HPDE6-E6E7 (cell line): ENCODE data around the gene DNAJA3.

Source experiments
- DNase-seq: peaks from one replicate; pipeline ENCODE4 v3.0.0; 2011; ENCODE audit warnings: missing footprints; ENCODE audit errors: extremely low spot score

Gene DNAJA3

DNA sequence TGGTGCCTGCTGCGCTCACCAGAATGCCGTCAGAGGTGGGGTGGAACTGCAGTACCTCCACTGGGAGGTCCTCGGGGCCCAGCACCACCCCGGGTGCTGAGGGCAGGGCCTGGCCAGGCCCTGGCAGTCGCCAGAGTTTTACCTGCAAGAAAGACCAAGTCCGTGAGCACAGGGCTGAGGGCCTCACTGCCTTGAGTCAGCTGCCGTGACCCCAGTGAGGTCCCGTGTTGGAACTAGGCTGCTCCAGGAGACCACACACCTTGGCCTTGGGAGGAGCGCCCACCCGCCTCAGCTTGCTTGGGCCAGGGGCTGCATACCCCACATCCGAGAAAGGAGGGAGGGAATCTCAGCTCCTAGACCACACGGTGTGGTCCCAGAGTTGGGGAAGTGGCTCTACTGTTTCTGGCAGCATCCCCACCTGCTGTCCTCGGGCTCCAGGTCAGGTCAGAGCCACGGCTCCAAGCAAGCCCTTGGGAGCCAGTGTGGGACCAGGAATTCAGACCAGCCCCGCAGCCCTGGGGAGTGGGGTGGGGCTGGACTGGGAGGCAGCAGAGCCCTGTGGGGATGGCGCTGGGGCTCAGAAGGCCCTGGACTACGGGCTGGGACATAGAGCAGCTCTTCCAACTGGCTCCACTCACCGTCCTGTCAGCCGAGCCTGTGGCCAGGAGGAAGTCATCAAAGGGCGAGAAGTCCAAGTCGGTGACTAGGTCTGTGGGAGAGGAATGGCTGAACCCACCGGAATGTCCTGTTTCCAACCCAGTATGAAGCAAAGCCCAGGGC, 17.9 kb upstream of the DNAJA3 start:
- no peak for DNase-seq

DNA sequence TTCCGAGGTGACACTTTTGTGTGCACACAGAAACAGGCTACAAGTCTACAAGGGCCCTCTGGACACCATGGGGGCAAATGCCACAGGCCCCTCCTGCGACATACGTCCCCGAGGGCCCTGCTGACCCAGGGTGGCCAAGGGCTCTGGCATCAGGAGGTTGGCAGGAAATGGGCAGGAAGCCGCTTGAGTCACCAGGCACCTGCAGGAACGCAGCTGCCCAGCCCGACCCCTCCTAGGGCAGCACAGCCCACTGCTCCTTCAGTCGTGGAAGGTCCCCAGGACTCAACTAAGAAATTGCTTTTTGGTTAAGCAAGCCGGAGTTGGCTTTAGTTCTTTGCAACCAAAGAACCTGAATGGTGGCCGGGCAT, 17.4 kb upstream of the DNAJA3 start:
- no peak for DNase-seq

DNA sequence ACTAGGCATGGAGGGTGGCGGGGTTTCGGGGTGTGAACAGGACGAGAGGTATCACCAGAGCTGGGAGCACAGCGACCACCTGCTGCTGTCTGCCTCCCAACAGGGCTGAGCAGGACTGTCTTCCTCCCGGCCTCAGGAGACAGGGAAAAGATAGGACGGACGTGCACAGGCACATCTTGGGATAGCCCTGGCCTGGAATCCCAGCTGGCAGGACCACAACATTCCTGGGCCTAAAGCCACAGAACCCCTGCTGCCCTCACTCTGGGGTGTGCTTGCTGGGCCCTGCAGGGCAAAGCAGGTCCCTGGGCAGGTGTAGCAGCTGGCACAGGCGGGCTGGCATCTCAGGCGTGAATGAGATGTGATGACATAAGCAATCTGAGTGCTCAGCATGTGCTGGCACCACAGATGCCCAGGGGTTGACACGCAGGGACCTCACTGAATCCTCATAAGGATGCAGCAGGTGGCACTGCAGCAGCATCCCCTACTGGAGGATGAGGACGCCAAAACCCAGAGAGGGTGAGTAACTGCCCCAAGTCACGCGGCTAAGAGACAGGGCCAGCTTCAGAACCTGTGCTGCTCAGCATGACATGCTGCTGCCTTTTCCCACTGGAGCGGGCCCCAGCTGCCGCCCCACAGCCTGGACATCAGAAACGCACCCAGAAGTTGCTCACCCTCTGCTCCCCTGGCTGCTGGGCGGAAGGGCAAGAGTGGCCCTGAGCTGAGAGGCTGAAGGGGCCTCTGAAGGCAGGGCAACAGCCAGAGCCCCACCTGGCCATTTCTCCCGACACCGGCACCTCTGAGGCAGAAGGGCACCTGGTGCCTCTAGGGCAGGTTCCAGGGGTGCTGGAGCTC, 16.4 kb upstream of the DNAJA3 start:
- no peak for DNase-seq

DNA sequence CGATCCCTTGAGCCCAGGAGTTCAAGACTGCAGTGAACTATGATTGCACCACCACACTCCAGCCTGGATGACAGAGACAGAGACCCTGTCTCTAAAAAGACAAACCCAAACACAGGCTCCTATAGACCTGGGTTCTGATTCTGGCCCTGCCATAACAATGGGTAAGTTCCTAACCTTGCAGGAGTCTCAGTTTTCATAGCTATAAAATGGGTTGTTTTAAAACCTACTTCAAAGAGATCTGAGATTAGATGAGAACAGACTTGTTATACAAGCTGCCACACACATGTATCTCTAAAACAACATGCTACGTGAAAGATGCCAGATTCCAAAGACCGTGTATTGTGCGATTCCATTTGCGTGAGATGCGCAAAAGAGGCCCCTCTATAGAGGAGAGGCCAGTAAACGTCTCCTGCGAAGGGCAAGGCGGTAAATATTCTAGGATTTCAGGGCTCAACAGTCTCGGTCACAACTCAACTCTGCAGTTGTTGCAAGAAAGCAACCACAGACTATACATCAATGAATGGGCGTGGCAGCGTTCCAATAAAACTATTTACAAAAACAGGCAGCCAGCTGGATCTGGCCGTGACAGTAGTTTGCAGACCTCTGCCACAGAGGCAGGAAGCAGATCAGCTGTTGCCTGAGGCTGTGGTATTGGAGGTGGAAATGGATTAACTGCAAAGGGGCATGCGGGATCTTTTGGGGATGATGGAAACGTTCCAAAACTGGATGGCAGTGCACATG, 15.2 kb upstream of the DNAJA3 start:
- no peak for DNase-seq

DNA sequence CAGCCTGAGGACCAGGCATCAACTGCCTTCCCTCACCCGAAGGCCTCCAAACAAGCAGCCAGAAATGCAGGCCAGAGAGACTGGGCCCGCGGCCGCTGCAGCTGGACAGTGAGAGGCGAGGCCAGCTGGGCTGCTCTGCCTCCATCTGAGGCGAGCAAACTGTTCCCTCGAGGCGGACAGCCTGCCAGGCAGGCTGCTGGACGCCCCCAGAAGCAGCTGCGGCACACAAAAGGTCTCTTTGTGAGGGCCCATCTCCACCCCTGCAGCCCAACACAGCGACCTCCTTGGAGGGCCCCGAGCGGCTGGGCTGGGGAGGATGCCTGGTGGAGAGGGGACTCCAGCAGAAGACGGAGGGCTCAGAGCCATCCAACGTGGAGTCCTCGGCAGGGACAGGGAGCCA, 14.0 kb upstream of the DNAJA3 start:
- DNase-seq = no peak

DNA sequence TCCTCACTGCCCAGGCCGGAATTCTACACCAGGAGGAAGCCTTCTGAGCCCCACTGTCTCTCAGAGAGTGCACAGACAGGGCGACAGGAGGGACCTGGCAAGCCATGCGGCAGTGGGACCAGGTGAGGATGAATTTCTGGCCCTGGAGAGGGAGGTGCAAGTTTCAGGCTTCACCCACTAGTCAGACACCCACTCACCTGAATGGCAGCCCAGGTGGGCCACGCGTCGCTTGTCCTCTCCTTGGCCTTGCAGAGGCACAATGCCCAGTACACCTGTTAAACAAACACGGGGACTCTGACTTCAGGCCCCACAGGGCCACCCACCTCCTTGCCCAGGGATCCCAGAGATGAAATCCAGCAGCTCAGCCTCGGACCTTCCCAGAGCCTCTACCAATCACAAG, 13.5 kb upstream of the DNAJA3 start:
- DNase-seq = no peak

DNA sequence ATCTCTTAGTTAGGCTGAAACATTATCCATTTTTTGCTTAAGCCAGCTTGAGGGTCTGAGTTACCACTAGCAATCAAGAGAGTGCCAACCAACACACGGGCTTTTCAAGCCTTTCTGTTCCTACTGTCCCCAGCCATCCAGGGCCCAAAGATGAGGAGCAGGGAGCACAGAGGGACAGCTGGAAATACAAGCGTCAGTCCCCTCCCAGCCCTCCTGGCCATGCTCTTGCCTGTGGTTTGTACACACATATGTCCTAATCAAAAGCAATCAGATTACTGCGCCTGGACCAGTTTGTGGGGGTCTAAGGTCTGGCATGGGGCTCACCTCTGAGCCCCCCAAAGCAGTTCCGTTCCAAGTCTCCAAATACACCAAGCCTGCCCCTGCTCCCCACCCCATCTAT, 12.8 kb upstream of the DNAJA3 start:
- DNase-seq = no peak

DNA sequence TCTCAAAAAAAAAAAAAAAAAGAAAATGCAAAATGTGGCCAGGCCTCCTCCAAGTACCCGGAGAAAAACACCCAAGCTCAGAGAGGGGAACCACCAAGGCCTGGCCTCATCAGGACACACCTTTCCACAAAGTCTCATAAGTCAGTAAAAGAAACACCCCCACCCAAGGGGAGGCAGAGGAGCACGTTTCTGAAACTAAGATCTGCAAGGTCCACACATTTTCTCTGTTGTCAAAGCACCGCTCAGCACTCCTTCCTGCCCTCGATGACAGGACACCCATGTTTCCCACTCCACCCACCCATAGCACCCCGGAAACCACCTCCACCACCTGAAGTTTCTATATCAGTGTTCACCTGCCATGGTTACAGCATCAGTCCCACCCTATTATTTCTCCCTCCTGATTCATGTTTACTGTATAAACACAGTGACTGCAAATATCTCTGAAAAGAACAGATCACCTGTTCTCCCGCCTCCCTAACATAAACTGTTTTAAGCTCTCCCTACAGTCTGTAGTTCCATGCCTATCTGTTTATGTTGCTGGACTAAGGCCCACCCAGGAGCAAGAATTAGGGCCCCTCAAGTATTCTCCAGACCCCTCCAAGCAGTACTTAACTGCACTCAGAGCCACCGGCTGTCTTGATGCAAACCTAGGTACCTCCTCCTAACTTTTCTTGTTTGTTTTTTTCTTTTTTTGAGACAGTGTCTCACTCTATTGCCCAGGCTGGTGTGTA, 11.3 kb upstream of the DNAJA3 start:
- no peak for DNase-seq

DNA sequence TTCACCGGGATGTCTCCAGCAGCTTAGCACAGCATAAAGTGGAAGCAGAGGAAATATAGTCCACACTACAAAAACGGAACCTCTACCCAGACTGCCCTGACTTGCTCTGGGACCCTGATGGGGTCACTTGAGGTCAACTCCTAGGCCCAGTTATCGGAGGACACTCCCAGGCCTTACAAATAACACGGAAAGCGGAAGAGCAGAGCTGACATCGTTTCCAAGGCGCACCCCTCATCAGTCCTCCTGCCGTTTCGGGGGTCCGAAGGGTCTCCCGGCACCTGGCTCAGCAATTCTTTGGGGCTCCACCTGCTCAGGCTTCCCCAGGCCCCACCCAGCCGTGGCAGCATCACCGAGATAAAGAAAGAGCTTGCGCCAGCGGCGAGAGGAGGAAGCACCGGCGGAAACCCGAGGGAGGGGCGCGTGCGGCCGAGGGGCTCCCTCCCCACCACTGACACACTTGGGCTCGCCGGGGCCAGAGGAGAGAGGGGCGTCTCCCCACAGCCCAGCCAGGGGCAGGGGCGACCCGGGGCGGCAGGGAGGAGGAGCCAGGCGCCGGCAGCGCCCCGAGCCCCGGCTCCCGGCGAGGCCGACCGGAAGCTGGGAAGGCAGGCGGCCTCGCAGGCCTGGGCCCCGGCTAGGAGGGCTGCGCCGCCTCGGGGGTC, 10.0 kb upstream of the DNAJA3 start:
- DNase-seq = no peak

DNA sequence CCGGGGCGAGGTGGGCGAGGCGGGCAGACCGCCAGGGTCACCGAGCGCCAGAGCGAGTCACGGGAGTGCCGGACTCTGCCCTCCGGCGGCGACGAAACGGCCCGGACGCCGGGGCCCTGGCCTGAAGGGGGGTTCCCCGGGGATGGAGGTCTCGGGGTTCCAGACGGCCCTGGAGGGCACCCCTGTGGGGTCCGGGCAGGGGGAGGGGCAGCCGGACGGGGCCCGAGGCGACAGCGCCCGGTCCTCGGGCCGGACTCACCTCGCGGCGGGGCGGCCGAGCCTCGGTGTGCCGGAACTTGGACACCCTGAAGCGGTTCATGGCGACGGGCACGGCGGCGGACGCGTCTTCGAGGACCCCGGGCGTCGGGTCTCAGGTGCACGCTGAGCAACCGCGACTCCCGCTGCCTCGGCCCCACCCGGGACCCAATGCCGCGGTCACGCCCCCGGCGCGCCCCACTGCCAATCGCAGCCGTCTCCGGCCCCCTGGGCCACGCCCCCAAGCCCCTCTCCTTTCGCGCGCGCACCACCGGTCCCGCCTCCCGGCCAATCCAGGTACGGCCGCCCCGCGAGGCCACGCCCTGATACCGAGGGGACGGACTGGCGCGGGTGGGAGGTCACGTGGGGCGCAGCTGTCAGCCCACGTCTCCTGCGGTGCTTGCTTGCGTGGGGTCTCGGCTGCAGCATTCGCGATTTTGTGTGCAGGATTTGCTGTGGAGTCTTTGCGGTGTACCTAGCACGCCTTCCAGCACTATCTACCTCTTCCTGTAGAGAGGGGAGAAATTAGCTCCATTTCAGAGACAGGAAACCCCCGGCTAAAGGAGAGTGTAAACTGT, 9.3 kb upstream of the DNAJA3 start, which contains the start of gene CORO7:
Gene CORO7 (minus strand): TSS at position 397 of the 833 bp plus-strand sequence. CDS start 78 bp downstream, at position 319.
- peak; percentile 92 for DNase-seq

DNA sequence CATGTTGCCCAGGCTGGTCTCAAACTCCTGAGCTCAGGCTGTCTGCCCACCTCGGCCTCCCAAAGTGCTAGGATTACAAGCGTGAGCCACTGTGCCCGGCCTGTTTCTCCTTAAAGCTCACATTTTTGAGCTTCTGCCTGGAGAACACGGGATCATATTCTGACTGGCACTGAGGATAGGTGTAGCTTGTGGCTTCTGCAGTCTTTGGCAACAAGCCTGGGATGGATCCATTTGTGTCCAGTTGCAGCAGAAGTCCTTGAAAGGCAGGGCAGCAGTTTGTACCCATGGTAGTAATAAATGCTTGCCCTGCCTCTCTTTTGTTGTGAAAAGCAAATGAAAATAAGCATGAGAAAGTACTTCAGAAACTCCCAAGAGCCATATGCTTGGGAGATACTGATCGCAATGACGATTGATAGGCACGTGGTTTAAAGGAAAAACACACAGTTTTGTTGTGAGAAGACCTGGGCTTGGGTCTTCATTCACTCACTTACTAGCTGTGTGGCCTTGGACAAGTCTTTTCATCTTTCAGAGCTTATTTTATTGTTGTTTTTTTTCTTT, 6.2 kb upstream of the DNAJA3 start:
- no peak for DNase-seq

DNA sequence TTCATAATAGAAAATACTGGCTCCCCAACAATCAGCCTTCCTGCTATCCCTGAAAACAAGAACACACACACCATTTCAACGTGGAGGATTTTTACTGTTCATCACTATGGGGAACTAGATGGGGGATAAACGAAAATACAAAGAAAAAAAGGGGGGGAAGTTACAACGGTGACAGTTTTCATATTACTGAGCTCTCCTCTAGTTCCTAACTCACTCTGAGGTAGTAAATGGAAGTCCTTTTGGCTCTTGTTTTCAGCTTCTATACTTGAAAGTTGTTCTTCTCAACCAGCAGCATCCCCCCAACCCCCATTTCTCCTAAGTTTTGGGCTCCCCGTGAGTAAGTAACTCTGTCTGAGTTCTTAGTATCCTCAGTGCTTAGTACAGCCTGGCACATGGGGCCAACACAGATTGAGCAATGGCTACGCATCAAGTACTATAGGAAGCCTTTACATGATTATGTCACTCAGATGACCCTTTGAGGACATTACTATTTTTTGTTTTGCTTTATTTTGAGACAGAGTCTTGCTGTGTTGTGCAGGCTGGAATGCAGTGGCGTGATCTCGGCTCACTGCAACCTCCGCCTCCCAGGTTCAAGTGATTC, 5.1 kb upstream of the DNAJA3 start:
- DNase-seq = no peak

DNA sequence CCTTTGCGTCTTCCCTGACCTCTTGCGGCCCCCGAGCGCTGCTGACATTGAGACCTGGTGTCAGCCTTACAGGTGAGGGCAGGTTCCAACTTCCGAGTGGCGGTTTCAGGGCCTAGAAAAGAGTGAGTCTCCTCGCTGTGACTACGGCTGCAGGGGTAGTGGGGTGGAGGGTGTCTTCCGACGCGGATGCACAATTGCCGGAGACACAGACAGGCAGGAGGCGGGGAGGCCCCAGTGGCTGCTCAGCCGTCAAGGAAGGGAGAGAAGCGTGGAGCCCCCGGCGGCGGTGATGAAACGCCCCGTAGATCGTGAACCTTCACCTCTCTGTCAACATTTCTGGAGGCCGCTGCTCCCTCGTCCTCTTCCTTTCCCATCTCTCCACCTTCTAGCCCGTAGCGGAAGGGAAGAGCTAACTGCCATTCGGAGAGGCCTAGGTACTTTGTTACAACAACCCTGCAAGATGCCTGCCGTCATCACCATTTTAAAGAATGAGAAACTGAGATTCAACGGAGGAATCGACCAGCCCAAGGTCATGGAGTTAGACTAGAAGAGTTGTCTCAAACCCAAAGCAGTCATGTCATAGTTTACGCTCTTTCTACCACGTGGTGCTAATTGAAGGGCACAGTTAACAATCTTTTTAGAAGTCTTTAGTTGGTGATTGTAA, 485 bp downstream of the DNAJA3 start:
- no peak for DNase-seq

DNA sequence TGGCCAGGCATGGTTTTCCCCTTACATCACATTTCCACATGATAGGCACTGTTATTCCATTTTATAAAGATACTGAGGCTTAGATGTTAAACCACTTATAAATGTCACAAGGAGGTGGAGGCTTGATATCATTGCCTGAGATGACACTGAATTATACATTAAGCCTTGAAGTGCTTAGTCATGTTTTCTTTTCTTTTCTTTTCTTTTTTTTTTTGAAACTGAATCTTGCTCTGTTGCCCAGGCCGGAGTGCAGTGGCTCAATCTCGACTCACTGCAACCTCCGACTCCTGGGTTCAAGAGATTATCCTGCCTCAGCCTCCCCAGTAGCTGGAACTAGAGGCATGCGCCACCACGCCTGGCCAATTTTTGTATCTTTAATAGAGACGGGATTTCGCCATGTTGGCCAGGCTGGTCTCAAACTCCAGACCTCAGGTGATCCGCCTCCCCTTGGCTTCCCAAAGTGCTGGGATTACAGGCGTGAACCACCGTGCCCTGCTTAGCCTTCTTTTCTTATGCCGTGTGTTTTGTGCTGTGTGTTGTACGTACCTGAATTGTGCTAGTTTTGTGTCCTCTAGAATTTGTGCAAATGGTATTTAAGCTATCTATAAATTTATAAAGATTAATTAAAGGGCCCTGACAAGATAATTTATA, 1.2 kb downstream of the DNAJA3 start:
- DNase-seq = no peak

DNA sequence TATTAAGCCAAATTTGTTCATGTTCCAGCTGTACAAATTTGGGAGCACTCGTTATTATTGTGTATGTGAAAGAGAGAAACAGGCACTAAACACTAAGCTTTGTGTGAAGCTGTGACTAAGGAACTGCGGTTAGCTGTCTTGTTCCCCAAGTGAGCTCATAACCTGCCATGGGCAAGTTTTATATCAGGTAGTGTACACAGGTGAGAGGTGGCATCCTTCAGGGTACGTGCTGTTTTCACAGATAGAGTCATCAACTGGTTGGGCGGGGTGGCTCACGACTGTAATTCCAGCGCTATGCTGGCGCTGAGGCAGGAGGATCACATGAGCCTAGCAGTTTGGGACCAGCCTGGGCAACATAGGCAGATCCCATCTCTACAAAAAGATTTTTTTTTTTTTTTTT, 2.8 kb downstream of the DNAJA3 start:
- no peak for DNase-seq

DNA sequence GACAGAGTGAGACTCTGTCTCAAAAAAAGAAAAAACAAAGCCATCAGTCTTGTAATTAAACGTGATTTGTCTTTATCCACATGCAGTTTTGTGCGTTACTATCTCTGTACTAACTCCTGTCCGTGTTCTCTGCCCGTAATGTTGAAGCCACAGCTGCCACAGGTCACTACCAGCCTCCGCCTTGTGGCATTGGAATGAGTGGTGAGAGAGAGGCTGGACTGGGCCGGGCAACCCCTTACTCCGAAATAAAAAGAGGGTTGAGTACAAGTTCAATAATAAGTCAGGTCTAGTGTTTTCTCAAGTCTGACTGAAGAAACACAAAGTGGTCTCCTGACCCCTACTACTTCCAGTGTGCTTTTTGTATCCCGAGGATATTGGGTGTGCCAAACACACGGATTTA, 5.4 kb downstream of the DNAJA3 start:
- no peak for DNase-seq

DNA sequence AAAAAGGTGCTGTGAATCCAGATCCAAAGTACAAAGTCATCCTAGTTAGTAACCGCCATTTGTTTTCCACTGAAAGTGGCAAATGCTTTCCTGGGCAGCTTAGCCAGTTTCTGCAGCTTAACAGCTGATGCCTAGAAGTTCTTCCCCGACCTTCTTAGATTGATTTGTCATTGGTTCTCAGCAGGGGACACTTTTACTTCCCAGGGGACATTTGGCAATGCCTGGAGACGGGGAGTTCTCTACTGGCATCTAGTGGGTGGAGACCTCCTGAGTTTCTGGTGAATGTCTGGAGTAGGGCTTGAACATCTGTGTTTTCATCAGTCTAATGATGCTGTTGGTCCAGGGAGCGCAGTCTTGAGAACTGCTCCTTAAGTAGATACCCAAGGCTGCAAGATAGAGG, 7.6 kb downstream of the DNAJA3 start:
- DNase-seq = no peak
